NCI-H510A (cell line): ENCODE data around the gene KCNMA1.

ENCODE experiments used
- DNase-seq: peaks from one replicate; lab custom pipeline; 2025; lab: John Stamatoyannopoulos, UW

The KCNMA1 gene

DNA sequence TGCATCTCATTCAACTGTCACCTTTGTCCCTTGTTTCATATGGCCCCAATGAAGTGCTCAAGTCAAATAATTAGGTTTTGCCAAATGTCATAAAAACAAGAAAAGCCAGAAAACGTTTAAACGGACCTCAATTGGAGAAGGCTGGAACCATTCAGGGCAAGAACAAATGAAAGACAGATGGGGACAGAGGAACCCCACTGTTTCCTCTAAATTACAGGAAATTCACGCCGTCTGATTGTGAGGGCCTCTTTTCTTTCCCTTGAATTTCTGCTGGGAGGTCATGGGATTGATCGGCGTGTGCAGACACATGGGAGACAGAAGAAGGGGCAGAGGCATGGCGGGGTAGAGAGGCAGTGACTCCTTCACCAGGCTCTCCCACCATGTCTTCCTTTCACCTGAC lies 656.4 kb downstream of the KCNMA1 start:
- DNase-seq, result no peak

DNA sequence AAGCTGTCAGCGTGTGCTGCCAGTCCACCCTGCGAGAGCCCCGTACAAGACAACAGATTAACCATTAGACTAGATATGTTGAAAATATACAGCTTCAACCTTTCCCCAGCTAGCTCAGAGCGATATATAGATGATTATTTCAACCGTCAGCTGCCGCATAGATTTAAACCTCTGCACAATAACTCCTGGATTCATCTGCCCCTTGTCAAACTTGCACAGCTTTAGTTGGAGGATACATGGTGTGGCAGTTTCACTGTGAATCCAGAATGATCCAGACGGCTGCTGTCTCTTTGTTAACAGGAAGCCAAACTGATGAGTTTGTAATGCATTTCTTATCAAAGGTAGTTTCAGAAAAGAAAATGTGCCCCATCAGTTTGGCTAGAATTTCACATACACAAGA lies 659.7 kb downstream of the KCNMA1 start:
- no peak for DNase-seq

DNA sequence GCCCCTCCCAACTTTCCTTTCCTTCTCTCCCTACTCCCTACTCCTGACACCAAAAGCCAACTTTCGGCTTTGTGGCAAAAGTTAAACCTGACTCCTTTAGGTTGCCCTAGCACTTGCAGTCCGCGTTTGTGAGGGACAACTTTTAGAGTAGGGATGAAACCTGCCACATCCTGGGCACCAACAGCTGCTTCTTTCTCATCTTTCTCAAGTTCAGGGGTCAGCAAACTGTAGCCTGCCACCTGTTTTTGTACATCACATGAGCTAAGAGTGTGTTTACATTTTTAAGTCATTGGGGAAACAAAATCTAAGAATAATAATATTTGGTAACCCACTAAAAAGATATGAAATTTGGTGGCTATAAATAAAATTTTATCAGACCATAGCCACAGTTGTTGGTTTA lies 660.6 kb downstream of the KCNMA1 start:
- no peak for DNase-seq

DNA sequence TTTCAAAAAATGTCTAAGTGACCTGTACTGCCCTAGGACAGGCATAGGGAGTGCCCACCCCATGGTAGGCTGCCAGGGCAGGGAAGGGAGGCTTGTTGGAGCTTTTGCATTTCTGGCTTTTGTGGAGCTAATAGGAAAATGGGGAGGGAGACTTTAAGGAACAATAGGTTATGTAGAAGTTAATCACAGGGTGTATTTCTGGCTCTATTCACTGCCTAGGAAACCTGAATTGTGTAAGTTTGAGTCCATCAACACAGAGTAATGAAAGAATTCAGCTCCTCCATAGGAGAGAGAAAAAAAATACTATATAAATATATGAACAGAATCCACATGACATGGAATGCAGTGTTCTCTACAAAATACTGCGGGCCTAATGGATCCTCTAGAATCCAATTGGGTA lies 661.5 kb downstream of the KCNMA1 start:
- no peak for DNase-seq

DNA sequence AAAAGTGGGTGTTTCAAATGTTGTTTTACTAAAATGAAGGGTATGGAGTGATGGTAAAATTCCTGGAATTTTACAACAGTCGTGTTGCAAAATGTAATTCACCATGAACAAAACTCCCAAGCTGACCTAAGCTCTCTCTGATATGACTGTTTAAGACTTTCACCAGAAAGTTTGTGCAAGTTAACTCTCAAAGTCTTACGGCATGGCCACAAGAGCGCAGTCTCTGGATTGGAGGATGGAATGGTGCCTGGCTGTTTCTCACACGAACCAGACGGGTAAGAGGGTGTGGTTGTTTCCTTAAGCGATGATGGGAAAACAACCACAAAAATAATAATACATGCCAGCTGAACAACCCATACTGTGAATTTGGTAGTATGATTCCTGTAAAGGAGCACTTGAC lies 662.5 kb downstream of the KCNMA1 start:
- DNase-seq, result no peak

DNA sequence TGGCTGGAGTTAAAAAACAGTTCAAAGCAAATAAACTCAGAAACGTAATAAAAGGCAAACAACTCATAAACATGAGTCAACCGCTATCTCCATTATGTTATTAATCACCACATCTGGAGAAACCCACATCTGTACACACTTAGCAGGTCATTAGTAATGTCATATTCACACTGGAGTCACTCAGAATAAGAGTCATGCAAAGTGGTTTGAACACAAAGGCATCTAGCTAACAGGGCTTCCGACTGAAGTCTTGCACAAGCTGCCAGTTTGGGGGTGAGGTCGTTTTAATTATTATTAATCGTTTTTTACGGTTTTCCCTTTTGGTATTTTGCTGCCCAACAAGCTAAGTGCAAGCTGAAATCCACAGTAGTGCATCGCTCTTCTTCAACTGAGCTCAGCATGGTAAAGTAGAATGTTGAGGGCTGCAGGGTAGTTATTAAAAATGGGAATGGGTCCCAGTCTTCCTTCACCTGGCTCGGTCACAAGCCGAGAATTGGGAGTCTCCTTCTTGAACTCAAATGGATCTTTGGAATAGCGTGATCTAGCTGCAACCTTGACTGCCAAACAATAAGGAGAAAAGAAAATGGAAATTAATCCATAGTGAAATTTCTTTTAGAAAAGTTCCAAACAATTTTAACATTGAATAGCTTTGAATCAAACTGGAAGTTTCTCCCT lies 663.5 kb downstream of the KCNMA1 start:
- no peak for DNase-seq

DNA sequence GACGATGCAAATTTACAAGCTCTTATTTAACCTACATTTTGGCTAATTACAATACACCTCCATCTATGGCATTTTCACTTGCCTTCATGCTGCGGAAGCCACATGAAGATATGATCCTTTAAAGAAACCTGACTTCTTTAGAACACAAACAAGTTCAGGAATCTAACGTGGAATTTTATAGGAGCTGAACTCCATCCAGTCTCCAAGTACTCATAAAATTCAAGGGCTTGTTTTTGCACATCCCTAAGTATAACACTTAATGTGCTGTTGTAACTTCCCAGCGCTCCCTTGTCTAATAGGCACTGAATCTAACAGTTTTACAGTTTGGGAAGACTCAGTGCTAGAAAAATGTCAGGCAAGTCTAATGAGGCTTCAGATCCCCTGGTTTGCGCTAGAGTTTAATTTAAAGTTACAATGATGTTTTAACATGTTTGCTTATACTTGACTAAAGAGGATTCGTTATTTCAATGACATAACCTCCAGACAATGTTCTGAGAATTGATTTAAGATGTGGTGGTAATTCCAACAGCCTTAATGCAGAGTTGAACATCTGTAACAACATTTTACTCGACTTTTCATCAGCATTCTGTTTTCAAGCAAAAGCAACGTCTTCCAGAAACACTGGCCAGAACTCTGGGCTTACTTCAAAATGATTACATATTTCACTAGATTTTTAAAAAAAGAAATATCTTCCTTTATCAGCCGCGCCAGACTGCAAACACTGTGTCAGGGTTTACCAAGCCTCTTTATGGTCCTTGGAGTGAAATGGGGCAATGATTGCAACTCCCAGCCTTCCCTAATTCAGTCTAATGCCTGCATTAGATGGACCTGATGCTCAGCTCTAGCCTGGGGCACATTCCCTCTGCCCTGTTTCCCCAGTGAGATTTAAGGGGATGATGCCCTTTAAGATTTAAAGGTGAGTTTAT lies 664.3 kb downstream of the KCNMA1 start:
- DNase-seq, result no peak

DNA sequence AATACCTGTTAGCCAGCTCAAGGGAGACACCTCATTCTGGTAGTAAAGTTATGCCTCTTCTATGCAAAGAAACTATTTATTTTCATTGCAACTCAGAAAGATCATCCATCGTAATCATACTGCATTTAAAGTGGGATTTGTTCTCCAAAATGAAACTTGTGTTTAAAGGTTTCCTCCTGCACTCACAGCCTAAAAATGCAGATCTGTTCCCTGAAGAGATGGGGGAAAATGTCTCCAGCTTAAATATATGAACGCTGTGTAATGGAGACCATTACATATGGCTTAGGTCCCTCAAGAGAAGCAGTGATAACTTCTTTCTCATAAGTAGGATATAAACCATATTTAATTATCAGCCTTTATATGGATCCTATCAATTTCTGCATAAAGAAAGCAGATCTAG lies 665.1 kb downstream of the KCNMA1 start:
- DNase-seq, result no peak

DNA sequence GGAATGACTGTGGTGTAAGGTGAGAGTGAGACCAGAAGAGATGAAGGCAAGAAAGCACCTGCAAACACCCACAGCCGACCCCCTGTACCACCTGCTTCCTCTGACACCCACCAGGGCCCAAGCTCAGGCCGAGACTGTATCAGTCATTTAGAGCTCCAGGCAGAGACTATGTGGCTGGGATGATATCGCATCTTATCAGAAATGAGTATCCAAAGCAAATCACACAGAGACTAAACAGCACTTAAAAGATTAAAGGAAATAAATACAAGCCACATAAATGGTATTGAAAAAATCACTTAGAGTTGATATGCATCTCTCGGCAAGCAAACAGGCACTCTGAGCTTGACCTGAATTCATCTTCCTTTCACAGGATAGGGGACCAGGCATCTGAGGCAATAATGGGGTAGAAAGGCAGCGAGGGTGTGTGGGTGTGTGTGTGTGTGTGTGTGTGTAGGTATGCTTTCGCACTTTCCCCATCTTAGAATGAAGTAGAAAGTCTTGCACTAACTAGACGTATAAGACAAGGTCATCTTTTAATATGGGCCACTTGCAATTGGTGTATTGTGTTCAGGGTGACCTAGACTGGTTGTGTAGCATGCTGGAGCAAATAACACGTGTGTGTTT lies 665.9 kb downstream of the KCNMA1 start:
- no peak for DNase-seq

DNA sequence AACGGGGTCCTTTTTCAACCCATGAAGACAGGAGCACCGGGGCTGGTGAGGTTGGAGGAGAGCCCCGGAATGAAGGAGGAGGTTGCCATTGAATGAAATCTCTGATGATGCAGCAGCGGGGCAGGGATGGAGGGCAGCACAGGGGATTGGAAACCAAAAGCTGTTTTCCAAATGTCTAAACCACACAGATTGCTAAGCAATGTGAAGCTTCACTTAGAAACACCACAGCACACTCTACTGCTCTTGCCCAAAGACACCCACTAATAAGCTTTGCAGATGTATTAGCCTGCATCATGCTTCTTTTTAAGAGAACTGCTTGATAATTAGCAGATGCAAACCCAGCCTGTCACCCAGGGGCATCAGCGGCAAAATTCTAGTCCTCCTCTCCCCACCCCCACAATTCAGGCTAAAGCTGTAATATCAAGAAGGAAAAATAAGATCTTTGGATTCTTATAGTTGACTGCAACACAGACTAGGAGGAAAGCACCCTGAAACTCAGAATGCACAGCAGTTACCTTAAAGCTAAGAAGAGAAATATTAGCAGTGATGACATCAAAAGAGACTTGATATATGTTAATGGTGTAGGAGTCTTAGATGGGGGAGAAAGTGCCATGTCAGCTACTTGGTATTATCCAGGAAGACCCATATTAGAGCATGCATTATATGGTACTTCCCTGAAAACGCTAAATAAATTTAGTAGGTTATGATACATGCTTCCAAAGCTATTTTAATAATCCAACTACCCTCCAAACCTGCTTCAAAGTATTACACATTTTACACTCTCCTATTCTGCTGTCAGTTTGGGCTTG lies 666.7 kb downstream of the KCNMA1 start:
- DNase-seq, result no peak

DNA sequence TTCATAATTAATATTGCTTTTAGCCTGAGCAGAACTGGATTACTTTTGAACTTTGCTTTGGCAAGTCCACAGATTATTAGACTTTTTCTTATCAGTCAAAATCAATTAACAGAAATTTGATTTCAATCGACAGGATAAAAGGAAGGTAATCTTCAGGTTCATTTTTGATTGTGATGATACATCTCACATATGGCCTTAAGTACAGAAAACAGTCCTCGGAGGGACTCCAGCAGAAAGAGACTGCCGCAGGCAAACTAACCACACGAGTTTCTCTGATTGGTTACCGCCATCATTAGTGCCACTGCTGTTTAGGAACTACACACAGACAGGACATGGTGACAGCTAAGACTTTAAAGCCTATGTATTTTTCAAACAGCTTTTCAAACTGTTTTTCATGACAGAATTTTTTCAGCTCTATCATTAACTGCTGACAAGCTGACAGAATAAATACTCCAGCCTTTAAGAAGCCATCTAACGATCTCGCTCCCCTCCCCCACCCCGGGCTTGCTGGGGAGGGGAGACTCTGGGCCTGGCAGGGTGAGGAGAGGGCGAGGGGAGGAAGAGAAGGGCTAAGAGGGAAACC lies 668.2 kb downstream of the KCNMA1 start:
- DNase-seq, result no peak

DNA sequence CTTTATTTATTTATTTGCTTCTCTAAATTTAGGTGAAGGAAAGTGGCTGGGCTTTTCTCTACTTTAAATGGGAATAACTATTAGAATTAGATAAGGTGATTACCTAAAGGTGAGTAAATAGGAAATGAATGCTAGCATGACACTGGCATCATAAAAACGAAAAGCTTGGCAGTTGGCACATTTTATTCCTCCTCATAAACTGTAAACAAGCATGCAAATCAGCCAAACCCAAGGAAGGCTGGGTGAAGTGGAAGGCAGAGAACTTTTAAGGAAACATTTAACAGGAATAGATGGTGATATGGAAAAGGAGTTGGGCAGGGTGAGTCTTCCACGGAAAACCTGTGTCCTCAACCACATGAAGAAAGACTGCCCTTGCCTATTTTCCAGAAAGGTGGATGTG lies 669.1 kb downstream of the KCNMA1 start:
- no peak for DNase-seq

DNA sequence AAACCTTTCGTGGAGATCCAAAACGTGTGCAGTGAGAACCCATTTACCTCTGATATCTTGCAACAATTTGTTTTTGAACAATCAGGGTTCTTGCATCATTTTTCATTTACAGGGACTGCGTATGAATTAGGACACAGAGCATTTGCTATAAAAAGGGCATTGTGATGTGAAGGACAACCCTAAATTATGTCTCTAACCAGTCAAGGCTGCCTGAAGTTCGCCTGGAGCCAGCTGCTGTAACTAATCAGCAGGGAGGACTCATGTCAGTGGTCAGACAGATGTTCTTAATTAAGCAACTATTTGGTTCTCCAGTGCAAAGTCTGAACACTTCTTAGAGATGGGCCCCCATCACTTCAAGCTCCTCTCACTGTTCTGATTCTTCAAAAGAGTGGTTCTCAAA lies 674.8 kb downstream of the KCNMA1 start:
- DNase-seq, result no peak

DNA sequence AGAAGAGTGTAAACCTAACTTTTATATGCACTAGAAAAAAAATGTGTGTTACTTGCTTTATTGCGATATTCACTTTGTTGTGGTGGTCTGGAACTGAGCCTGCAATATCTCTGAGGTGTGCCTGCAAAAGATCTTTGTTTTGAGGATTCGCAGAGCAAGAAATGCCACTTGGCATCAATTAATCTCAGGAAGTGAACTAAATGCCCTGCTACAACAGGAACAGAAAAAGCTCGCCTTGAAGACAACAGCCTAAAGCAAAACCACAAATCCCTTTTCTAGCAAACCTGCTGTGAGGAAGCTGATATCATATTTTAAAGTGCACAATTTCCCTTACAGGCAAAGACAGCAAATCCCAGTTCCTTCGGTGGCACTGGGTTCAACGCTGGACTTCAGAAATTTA lies 675.8 kb downstream of the KCNMA1 start:
- DNase-seq, result no peak

DNA sequence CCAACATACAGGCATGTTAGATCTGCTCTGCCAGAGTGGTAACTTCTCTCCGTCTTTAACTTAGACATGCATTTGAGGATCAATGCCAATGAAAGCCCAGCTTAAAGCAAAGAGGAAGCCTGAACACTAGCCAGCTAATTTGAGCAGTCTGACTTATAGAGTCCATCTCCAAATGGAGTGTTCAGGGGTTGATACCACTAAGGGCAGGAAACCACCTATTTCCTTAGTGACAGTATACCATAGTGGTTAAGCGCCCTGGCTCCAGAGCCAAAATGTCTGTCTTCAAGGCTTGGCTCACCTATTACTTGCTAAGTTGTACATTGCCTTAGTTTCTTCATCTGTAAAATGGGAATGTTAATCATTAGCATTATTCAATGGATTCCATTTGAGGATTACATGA lies 678.5 kb downstream of the KCNMA1 start:
- no peak for DNase-seq

DNA sequence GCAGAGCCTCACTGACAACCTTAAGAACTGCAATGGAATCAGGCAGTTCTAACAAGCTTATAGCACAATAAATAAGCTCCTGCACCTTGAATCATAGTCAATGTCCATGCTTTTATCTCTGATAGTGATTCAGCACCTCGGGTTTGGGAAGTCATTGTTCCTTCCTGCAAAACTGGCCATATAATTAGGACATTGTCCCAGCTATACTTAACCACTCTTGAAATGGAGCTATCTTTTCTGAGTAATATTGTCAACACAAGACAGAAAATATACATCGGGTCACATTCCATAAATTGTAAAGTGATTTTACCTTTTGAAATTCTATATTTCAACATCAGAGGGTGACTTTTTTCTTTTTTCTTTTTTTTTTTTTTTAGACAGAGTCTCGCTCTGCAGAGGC lies 682.8 kb downstream of the KCNMA1 start:
- no peak for DNase-seq

DNA sequence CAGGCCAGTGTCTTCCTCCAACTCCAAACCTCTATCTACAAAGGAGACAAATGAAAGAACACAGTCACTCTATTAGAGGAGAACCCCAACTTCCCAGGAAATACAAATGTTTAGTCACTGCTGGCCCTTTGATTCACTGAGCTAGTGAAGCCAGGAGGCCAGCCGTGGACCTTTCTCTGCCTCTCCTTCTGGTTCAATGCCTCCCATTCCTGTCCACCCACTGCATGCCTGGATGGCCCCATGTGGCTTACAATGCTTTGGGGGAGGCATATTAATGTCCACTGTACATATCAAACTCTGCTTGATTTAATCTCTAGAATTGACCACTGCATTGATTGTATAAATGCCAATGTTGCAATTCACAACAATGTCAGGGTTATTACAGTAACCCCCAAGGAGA lies 687.3 kb downstream of the KCNMA1 start:
- DNase-seq, result no peak

DNA sequence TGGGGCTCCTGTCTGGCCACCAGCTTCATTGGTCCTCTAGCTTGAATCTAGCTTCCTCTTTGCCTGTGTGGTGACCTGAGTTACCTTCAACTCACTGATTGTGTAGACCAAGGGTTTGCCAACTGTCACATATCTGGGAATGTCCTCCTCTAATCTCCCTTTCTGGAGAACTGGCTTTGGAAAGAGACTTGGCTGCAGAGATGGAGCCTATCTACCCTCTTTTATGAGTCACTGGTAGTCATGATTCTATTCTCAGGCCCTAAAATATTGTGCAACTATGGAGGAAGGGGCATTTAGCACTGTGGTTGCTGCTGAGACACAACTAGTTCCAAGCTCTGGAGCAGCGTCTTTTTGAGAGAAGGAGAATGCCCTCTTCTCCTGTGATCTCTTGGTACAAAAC lies 691.3 kb downstream of the KCNMA1 start:
- DNase-seq, result no peak

DNA sequence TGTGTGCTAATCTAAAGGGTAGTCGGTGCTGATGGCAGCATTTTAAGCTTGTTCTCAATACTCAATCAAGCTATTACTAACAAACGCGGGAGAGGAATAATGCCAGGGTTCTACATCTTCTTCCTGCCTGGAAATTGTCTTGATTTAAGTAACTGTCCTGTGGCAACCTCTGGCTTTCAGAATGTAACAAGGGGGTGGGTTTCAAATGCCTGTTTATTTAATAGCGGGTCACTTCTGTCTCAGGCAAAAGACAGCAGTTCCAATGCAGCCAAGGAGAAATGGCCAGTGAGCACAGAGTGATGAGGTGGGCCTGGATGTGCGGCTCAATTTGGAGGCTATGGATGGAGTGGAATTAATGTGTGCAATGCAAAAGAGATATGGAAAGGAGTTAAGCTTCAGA lies 692.4 kb downstream of the KCNMA1 start:
- DNase-seq, result no peak

DNA sequence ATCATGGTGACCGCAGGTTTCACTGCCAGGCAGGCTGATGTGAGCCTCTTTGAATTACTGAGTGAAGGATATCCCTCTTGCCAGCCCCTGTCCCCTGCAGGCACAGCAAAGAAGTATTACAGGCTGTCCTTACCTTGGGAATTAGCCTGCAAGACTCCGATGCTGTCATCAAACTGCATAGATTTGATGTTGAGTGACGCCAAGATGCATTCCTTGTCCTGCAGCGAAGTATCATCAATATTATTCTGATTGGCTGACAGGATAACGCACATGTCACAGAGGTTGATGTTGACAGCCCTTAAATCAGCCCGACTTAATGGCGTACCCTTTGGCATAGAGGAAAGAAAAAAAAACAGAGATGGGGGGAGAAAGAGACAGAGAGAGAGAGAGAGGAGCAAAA lies 693.0 kb downstream of the KCNMA1 start:
- no peak for DNase-seq

DNA sequence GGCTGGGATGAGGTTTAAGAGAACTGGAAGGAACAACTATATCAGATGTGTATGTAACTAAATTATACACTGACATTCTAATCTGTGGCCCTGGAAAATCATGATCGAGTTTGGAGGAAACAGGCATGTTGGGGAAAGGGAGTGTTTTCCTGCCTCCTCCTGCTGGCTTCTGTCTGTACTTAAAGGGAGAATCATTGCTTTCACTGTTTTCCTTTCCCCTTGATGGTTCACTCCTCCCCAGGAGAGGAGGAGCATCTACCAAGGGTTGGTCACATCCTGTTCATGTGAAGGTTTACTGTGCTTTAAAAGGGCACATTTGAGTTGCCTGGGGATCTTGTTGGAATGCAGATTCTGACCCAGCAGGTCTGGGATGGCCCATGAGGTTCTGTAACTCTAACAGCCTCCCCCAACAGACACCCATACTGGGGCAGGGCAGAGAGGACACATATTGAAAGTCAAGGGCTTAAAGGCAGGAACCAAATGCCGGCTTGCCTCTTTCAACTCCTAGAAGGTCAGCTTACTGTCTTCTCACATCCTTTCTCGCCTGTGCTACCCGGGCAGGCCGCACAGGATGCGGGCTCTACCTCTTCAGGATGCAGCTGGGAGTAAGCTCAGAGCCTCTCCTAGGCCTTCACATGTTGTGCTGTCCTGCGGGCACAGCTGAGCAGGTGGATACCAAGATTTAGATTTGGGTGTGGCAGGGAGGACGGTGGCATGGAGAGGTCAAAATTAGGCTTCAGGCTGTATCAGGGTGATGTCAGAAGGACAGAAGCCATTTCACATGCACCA lies 694.8 kb downstream of the KCNMA1 start:
- DNase-seq, result no peak
